GM19023 (cell line): Measurements from ENCODE around the gene MGAT3.
"Not testable (repeated sequence)": the region's sequence is repeated elsewhere in the genome, so short reads cannot be mapped to it uniquely, and the experiment has no call there.

ENCODE experiments used
- ATAC-seq: cut with Tn5 transposase; IDR thresholded peaks from one replicate; pipeline ENCODE4 v1.9.1; 2021; ENCODE audit warnings: mild to moderate bottlenecking, moderate library complexity; ENCODE audit not compliant: unreplicated experiment

Gene MGAT3, protein sequence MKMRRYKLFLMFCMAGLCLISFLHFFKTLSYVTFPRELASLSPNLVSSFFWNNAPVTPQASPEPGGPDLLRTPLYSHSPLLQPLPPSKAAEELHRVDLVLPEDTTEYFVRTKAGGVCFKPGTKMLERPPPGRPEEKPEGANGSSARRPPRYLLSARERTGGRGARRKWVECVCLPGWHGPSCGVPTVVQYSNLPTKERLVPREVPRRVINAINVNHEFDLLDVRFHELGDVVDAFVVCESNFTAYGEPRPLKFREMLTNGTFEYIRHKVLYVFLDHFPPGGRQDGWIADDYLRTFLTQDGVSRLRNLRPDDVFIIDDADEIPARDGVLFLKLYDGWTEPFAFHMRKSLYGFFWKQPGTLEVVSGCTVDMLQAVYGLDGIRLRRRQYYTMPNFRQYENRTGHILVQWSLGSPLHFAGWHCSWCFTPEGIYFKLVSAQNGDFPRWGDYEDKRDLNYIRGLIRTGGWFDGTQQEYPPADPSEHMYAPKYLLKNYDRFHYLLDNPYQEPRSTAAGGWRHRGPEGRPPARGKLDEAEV

DNA sequence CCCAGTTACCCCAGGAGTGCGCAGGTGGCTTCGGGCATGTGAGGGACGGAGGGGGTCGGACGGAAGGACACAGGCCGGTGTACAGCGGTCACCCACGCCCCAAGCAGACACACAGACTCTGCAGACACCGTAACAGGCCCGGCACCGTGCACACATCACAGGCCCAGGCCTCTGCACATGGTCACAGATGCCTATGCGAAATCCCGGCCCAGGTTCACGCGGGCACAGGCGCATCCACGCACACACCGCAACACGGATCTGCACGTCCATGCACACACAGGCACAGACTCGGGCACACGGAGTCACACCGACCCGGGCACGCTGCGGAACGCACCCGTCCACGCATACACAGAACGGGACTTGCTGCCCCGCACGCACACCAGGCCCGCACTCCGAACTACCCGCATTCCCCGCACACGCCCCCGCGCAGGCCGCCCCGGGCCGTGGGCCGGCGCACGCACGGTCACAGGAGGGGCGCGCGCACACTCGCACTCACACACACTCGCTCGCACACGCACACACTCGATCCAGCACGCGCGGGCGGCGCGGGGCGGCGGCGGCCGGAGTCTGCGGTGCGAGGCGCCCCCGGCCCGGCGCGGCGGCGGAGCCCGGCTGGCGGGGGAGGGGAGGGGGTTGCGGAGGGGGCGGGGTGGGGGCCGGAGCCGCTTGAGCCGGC, at the start of gene MGAT3:
MGAT3 (plus strand) TSS at position 491 of the 676 bp plus-strand sequence. CDS start 30,336 bp downstream, outside the sequence.
- ATAC-seq = no peak

DNA sequence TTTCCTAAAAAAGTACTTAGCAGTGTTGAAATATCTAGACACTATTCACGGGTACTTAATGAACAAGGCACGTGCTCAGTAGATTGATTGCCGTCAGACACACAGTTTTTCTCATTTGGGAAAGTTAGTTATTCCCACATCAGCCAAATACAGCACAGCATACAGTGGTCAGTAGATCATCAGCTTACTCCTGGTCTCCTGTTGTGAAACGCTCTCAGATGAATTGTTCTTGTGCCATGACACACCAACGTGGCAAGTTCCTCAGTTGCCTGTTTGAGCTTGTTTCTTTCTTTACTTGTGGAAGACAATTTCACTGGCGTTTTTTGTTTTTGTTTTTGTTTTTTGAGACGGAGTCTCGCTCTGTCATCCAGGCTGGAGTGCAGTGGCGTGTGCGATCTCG, 48.6 kb upstream of the MGAT3 start:
- no peak for ATAC-seq

GRCh38 chr22:39408807-39409206, 48.0 kb upstream of the MGAT3 start:
- ATAC-seq = no peak

DNA sequence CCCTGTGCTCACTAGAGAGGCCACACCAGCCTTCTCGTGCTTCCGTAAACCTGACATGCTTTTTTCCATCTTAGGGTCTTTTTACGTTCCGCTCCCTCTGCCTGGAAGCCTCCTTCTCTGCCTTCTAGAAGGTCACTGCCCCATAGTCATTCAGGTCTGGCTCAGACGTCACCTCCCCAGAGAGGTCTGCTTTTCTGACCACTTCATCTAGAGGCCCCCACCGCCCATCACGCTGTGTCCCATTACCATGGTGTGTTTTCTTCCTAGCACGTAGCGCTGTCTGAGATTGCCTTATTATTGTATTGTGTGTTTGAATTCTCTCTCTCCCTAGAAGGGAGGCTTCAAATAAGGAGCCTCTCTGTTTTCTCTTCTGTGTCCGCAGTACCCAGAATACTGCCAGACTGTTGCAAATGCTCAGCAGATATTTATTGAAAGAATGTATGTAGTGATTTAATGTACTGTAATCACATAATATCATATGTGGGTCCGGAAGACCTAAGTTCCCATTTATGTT, 47.2 kb upstream of the MGAT3 start:
- no peak for ATAC-seq

DNA sequence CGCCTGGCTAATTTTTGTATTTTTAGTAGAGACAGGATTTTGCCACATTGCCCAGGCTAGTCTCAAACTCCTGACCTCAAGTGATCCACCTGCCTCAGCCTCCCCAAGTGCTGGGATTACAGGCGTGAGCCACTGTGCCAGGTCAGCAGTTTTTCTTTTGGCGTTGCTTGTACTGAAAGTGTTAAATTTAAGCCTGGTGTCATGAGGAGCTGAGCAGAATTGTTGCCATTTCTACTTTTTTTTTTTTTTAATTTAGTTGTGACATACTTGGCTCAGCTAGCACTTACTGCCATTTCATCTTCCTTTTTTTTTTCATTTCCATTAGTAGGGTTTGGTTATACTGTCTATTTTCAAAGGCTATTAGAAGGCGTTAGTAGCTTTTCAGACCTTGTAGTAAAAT, 46.5 kb upstream of the MGAT3 start:
- ATAC-seq = no peak

GRCh38 chr22:39411828-39412365, 44.9 kb upstream of the MGAT3 start:
- not testable (repeated sequence) for ATAC-seq

GRCh38 chr22:39413204-39413603, 43.6 kb upstream of the MGAT3 start:
- ATAC-seq = not testable (repeated sequence)

DNA sequence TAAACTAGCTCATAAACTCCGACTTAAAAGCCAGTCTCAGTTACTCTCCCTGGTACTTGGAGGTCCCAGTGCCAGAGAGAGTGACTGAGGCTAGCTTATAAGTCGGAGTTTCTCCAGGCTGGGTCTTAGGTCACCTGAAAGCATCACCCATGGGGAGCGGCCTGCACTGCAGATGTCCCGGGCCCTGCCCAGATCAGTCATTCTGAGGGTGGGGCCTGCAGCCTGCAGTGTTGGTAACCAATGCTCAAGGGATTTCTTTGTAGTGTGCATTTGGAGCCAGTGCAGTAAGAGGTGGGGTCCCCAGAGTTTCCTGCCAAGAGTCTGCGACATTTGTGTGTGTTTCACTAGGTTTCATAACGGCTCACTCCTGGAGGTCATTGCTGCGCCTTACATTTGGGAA, 42.4 kb upstream of the MGAT3 start:
- ATAC-seq = no peak

DNA sequence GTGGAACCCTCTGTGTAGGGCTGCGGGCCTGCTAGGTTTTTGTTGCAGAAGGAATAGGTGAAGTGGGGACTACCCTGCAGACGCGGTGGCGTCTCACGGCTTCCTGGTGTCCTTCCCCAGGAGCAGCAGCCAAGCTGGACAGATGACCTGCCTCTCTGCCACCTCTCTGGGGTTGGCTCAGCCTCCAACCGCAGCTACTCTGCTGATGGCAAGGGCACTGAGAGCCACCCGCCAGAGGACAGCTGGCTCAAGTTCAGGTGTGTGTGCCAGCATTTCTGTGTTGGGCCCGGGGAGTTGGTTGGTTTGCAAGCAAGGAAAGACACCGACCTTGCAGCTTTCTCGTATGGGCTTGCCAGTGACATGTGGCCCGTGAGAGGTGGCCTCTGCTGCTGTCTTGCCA, 41.9 kb upstream of the MGAT3 start:
- ATAC-seq = no peak

DNA sequence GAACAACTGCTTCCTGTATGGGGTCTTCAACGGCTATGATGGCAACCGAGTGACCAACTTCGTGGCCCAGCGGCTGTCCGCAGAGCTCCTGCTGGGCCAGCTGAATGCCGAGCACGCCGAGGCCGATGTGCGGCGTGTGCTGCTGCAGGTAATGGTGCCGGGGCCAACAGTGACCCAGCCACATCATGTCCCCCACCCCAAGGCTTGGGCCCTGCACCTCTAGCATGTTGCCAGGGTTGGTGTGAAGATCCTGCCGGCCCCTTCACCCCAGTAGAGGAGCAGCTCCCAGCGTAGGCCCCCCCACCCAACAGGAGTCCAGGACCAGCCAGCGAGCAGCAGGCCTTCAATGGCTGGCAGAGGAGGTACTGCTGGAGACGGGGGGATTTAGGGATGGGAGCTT, 41.3 kb upstream of the MGAT3 start:
- no peak for ATAC-seq

DNA sequence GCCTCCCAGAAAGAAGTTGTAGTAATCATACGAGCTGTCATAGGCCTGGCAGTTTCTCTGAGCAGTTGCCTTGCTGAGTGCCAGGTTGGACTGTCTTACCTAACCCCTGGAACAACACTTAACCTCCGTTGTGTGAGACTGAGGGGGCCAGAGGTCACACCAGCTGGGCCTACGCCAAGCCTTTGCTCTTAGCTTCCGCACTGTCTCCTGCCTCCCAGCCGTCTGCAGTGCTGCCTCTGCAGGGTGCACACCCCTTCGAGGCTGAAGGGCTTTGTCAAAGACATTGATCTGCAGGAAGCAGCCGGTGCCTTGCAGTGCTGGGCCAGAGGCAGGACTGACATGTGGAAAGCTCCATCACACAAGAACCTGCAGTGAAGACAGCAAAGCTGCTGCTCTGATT, 40.5 kb upstream of the MGAT3 start:
- no peak for ATAC-seq

- no peak for ATAC-seq
These were observed 39.2 kb upstream of the MGAT3 start for GRCh38 chr22:39417641-39418040.

DNA sequence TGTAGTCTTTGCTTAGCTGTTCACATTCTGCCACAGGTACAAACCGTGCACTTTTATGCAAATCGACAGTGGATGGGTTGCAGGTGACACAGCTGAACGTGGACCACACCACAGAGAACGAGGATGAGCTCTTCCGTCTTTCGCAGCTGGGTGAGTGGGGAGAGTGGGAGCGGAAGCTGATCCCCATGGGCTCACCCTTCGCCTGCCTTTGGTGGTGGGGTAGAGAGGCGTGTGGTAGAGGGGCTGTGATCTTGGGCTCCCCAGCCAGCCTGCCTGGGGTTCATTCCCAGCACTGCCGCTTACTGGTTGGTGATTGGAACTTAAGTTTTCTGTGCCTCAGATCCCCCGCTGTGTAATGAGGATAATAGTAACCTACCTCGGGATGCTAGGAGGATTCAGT, 38.1 kb upstream of the MGAT3 start:
- no peak for ATAC-seq

DNA sequence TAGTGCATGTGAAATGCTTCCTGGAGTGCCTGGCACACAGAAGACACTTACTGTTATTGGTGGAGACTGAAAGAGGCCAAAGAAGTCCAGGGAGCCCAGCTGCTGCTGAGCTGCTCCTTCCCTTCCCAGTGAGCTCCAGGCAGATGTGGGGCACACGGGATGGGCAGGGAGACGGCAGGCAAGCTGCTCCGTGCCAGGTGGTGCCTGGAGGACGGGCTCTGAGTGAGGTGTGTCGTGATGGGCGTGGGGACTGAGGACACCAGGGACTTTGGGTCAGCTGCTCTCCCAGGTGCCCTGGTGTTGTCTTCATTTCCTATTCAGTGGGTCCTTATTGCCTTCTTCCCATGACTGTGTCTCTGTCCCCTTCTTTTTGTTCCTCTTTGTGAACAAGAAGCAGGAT, 37.7 kb upstream of the MGAT3 start:
- ATAC-seq = no peak

GRCh38 chr22:39419911-39420310, 36.9 kb upstream of the MGAT3 start:
- no peak for ATAC-seq

GRCh38 chr22:39421691-39422090, 35.1 kb upstream of the MGAT3 start:
- ATAC-seq = no peak

- no peak for ATAC-seq
These were observed 34.7 kb upstream of the MGAT3 start for GRCh38 chr22:39422101-39422500.

DNA sequence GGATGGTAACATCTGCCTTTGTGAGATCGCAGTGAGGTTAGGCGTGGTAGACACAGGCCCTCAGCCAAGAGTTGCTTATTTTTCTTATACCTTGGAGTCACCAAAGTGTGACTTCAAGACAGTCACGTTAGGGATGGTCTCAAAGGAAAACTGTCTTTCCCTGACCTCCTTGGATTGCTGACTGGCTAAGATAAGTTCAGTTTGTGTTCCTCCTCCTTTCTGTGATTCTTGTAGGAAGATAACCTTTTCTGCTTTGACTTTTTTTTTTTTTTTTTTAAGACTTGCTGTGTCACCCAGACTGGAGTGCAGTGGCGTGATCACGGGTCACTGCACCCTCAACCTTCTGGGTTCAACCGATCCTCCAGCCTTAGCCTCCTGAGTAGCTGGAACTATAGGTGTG, 34.1 kb upstream of the MGAT3 start:
- ATAC-seq = no peak

- no peak for ATAC-seq
These were observed 32.8 kb upstream of the MGAT3 start for GRCh38 chr22:39423976-39424375.

DNA sequence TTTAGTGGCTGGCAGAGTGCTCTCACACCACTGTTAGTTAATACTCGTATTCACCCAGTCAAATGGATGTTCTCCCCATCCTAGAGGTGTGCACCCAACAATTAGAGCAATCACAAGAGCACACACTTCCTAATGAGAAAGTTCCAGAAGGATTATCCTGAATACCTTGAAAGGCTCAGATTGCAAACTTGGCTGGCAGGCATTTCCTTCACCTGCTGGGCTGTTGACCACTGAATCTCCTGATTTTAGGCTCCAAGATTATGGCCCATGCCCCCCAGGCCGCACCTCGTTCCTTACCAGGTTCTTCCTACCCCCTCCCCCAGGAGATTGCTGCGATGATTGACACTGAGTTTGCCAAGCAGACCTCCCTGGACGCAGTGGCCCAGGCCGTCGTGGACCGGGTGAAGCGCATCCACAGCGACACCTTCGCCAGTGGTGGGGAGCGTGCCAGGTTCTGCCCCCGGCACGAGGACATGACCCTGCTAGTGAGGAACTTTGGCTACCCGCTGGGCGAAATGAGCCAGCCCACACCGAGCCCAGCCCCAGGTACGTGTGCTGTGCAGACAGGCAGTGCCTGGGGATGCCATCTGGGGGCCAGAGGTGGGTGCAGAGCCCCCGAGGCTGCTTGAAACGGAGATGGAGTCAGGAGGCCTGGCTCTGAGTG, 30.3 kb upstream of the MGAT3 start:
- ATAC-seq = no peak
